ENCODE results near the gene DPEP1.

The DPEP1 gene

DNA sequence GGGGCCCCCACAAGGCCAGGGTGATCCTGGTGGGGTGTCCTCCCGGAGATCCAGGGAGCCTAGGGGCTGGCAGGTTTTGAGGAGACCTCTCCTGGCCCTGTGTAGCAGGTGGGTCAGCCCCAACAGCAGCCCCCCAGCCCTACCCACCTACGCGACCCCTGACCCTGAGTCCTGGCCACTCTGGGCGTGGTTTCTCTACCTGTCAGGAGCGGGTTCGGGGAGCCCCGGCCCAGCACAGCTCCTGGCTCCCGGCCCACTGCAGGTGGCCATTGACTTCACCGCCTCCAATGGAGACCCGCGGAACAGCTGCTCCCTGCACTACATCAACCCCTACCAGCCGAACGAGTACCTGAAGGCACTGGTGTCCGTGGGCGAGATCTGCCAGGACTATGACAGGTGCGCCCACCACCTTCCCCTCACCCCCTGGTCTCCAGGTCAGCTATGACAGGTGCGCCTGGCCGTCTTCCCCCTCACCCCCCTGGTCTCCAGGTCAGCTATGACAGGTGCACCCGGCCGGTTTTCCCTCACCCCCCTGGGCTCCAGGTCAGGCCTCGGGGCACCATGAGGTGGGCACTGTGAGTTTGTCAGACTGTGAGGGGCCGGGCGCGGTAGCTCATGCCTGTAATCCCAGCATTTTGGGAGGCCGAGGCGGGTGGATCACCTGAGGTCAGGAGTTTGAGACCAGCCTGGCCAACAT is 24.9 kb upstream of the DPEP1 start:
- H3K9me3 Mint-ChIP-seq = no peaks in the 10 kb centered on the region
- H3K27ac Mint-ChIP-seq = no peak overlapping the region
- no peak overlapping the region for H3K4me3 Mint-ChIP-seq
- TF ChIP-seq, protein P1, sequence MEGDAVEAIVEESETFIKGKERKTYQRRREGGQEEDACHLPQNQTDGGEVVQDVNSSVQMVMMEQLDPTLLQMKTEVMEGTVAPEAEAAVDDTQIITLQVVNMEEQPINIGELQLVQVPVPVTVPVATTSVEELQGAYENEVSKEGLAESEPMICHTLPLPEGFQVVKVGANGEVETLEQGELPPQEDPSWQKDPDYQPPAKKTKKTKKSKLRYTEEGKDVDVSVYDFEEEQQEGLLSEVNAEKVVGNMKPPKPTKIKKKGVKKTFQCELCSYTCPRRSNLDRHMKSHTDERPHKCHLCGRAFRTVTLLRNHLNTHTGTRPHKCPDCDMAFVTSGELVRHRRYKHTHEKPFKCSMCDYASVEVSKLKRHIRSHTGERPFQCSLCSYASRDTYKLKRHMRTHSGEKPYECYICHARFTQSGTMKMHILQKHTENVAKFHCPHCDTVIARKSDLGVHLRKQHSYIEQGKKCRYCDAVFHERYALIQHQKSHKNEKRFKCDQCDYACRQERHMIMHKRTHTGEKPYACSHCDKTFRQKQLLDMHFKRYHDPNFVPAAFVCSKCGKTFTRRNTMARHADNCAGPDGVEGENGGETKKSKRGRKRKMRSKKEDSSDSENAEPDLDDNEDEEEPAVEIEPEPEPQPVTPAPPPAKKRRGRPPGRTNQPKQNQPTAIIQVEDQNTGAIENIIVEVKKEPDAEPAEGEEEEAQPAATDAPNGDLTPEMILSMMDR (IDR thresholded peaks at IDR 0.05) = no peak
- H3K36me3 Mint-ChIP-seq (ENCODE audit: low read depth) = no peaks in the 10 kb centered on the region
- no peaks in the 10 kb centered on the region for H3K4me1 Mint-ChIP-seq
- H3K27me3 Mint-ChIP-seq (ENCODE audit: low read depth, poor library complexity) = no peaks in the 10 kb centered on the region
- DNase-seq = no peak

DNA sequence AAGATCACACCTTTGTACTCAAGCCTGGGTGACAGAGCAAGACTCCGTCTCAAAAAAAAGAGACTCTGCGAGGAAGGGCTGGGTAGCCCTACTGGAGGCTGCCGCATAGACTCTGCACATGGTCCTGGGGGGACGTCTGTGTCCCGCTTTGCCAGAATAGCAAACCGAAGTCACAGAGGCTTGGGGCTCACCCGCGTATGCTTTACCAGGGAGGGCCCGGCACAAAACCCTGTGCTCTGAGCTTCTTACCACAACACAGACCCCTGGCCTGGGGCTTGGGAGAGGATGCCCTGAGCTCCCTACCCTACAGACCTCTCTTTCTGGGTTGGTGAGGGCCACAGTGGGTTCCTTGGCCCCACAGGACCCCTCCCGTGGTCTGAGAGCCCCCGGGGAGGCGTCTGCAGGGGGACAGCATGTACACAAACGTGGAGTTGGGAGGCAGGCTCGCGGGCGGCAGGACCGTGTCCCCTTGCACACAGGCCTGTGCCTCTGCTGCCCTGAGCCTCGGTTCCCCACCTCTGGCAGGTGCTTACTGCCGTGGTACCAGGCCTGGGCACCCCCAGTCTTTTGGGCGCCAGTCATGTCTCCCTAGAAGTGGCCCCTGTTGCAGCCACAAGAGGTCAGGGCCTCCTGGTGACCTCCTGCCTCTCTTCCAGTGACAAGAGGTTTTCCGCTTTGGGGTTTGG is 24.1 kb upstream of the DPEP1 start:
- Mint-ChIP-seq H3K27me3 (ENCODE audit: low read depth, poor library complexity) (no peaks in the 10 kb centered on the region), H3K36me3 (ENCODE audit: low read depth) (no peaks in the 10 kb centered on the region), H3K9me3 (no peaks in the 10 kb centered on the region), H3K4me3 (no peak overlapping the region), H3K4me1 (no peaks in the 10 kb centered on the region), H3K27ac (no peak overlapping the region)
- DNase-seq = no peak
- TF ChIP-seq, protein P1 (IDR thresholded peaks at IDR 0.05) = no peak

DNA sequence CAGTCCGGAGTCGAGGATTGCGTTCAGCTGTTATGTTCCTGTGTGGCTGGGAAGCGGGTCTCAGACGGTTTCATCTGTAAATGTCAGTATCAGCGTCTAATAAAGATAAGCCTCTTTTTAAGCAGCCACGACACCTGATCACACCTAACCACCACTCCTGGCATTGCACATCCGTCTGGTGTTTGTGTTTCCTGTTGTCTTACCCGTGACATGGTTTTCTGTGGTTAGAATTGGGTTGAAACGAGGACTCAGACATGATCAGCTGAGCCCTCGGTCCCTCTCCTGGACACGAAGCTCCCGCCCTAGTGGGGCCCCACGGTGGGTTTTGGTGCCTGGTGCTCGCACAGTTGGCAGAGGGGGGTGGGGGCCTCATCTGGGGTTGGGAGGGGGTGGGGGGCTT is 19.6 kb upstream of the DPEP1 start:
- H3K4me1 Mint-ChIP-seq = peaks cover 5% of the 10 kb centered on the region
- H3K27me3 Mint-ChIP-seq (ENCODE audit: low read depth, poor library complexity) = peaks cover 3% of the 10 kb centered on the region
- no peak overlapping the region for H3K27ac Mint-ChIP-seq
- TF ChIP-seq, protein P1 (IDR thresholded peaks at IDR 0.05) = no peak
- no peak overlapping the region for H3K4me3 Mint-ChIP-seq
- no peaks in the 10 kb centered on the region for H3K9me3 Mint-ChIP-seq
- no peaks in the 10 kb centered on the region for H3K36me3 Mint-ChIP-seq (ENCODE audit: low read depth)
- no peak for DNase-seq

DNA sequence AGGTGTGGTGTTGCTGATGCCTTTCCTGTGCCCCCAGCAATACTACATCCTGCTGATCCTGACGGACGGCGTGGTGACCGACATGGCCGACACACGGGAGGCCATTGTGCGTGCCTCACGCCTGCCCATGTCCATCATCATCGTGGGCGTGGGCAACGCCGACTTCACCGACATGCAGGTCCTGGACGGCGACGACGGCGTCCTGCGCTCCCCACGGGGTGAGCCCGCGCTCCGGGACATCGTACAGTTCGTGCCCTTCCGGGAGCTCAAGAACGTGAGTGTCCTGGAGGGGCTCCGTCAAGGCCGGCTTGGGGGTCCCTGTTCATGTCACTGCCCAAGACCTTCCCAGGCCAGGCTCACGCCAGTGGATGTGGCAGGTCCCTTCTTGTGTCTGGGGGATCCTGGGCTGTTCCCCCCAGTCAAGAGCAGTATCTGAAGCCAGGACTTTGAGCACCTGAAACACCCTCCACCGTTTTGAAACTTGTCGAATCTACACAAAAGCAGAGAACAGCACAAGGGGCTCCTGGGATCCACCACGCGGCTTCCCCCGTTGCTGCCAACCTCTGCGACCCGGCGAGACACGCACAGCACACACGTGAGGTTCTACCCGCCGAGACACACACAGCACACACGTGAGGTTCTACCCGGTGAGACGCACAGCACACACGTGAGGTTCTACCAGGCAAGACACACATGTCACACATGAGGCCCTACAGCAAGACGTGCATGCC is 17.9 kb upstream of the DPEP1 start:
- H3K27ac Mint-ChIP-seq = no peak overlapping the region
- no peak for DNase-seq
- no peak overlapping the region for H3K4me3 Mint-ChIP-seq
- peaks cover 3% of the 10 kb centered on the region for H3K27me3 Mint-ChIP-seq (ENCODE audit: low read depth, poor library complexity)
- no peaks in the 10 kb centered on the region for H3K36me3 Mint-ChIP-seq (ENCODE audit: low read depth)
- peaks cover 20% of the 10 kb centered on the region for H3K4me1 Mint-ChIP-seq
- TF ChIP-seq, protein P1 (IDR thresholded peaks at IDR 0.05) = no peak
- no peaks in the 10 kb centered on the region for H3K9me3 Mint-ChIP-seq

DNA sequence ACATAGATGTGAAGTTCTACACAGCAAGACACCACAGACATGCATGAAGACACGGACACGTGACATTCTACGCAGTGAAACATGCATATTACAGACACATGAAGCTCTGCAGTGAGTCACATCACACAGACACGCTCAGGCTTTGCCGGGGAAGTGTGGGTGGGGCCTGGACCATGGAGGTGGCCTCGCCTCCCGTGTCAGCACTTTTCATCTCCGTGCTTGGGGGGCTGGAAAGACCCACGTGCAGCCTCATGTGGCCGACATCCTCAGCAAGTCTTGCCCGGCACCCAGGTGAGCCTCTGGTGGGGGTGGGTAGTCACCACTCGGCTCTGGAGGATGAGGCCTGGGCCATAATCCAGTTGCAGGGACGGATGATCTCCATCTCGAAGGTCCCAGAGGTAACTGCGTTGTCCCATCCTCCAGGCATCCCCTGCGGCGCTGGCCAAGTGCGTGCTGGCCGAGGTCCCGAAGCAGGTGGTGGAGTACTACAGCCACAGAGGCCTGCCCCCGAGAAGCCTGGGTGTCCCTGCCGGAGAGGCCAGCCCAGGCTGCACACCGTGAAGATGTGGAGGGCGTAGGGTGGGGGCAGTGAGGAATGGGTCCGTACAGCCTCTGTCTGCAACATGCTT is 17.3 kb upstream of the DPEP1 start:
- H3K27me3 Mint-ChIP-seq (ENCODE audit: low read depth, poor library complexity) = peaks cover 3% of the 10 kb centered on the region
- H3K9me3 Mint-ChIP-seq = no peaks in the 10 kb centered on the region
- no peak for DNase-seq
- no peak overlapping the region for H3K27ac Mint-ChIP-seq
- peaks cover 25% of the 10 kb centered on the region for H3K4me1 Mint-ChIP-seq
- TF ChIP-seq, protein P1 (IDR thresholded peaks at IDR 0.05) = no peak
- no peak overlapping the region for H3K4me3 Mint-ChIP-seq
- H3K36me3 Mint-ChIP-seq (ENCODE audit: low read depth) = no peaks in the 10 kb centered on the region
